ENCODE data around the gene SLC25A10.

The SLC25A10 gene

DNA sequence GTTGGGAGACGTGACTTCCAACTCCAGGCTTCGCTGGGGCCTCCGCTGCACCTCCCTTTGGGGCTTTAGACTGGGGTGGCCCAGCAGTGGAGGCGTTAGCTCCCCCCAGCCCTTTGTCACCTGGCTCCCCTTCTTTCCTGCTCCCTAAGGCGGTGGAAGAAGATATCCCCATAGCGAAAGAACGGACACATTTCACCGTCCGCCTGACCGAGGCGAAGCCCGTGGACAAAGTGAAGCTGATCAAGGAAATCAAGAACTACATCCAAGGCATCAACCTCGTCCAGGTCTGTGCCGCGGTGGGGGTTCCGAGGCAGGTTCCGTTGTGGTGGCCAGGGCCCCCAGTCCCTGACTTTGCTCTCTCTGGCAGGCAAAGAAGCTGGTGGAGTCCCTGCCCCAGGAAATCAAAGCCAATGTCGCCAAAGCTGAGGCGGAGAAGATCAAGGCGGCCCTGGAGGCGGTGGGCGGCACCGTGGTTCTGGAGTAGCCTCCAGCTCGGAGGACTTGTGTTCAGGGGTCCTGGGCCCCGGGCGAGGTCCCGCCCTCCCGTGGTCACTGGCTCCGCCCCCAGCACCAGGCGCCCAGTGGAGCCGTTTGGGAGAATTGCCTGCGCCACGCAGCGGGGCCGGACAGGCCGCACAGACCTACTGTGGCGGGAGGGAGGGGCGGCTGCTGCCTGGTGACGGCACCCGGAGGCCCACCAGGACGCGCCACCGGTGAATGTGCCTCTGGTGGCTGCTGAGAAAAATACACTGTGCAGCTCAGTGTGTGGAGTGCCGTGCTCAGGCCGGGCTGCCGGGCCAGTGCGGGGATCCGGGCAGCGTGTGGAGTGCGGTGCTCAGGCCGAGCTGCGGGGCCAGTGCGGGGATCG lies 5.1 kb upstream of the SLC25A10 start:
- no peak for DNase-seq

DNA sequence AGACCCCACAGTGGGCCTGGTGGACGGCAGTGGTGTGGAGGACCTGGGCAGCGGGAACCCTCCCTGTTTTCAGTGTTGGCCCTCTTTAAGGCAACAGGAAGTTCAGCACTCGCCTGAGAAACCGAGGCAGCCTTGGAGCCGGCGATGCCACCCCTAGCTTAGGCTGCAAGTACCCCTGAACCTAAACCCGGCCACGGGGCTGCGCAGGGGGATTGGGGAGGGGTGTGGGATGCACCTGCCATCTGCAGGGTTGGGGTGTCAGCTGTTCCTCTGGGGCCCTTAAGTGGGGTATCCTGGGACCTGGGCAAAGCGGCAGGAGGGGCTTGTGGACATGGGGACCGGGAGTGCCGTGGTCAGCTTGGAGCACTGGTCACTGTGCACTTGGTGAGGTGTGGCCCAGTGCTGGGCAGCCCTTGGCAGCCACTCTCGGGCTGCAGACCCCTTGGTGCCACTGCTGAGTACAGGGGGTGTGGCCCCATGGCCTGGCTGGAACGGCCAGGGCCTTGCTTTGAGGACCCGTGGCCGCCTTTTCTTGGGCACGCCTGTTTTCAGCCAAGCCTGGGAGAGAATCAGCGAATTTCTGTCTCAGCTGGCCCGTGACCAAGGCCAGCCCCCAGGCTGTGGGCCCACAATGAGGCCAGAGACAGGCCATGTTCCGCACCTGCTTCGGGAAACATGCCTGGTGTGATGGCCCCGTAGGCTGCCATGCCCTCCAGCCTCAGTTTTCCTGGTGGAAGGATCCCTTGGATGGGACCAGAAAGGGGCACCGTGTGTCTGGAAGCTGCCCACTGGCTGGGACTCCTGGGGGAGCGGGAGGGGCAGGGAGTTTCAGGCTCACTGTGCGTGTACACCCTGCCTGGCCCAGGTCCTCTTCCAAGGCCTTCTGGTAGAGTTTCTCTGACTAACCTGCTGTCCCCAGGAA lies 4.1 kb upstream of the SLC25A10 start:
- no peak for DNase-seq

DNA sequence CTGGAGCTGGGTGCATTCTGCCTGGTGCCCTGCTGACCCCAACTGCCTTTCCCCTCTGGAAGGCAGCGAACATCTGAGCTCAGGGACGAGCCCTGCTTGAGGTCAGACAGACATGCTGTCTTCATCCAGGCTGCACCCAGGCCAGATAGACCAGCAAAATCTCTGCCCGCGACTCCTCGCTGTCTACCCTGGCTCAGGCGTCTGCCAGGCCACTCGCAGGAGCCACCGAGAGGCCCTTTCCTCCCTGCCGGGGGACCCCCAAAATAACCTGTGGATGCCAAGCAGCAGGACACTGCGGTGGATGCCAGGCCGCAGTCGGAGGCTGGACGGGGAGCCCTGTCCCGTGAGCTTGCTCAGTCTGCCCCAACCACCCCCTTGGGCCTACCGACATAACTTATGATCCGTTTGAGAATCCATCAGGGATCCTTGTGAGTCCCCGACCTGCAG lies 3.3 kb upstream of the SLC25A10 start:
- no peak for DNase-seq

DNA sequence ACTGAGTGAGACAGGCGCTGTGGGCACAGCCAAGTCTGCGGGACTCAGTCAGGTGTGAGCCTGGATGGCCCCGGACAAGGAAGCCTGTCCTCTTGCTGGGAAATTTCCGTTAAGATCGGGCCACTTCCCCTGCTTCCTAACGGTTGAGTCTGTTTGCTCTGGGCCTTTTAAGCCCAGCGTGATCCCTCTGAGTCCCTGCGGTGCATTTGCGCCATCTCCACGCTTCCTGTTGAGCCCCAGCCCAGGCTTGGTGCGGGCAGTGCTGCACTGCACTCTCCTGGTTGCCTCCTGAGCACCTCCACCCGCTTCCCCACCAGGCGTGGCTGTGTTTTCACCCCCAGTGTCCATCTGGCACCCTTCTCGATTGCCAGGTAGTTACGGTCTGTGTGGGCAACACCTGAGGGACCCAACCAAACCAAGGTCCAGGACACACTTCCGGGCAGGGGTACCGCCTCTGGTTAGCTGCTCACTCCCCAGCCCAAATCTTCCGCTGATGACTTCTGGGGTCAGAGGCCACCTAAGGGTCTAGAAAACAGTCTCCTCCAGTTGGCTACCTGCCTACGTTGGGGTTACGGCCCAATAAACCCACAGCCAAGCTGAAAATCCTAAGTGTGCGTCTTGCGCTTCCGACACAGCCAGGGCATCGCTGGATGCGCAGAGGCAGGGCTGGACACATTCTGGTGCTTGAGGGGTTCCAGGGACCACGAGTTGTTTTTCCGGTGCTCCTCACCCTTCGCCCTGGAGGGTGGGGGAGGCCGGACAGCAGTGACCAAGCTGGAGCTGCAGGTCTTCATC lies 1.4 kb upstream of the SLC25A10 start:
- DNase-seq: no peak

DNA sequence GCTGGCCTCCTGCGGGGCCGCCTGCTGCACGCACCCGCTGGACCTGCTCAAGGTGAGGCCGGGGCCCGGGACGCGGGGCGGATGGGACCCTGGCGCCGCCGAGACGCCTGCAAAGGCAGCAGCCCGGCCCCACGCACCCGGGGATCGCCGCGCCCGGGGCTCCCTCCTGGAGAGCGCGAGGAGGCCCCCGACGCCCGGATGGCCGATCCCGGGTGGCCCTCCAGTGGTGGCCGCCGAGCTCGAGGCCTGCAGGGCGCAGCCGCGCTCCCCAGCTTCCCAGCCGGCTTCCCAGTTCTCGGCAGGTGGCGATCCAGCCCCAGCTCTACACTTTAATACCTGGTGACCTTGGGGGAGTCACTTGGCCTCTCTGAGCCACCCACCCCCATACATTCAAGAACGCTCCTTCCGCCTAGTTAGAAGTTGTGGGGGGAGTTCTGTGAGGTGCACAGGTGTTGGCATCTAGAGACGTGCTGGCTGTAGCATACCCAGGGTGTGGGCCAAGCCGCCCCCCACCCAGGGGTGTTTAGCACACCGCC lies 452 bp downstream of the SLC25A10 start:
- no peak for DNase-seq

GRCh38 chr17:81713004-81713555 lies 996 bp downstream of the SLC25A10 start:
- no peak for DNase-seq

DNA sequence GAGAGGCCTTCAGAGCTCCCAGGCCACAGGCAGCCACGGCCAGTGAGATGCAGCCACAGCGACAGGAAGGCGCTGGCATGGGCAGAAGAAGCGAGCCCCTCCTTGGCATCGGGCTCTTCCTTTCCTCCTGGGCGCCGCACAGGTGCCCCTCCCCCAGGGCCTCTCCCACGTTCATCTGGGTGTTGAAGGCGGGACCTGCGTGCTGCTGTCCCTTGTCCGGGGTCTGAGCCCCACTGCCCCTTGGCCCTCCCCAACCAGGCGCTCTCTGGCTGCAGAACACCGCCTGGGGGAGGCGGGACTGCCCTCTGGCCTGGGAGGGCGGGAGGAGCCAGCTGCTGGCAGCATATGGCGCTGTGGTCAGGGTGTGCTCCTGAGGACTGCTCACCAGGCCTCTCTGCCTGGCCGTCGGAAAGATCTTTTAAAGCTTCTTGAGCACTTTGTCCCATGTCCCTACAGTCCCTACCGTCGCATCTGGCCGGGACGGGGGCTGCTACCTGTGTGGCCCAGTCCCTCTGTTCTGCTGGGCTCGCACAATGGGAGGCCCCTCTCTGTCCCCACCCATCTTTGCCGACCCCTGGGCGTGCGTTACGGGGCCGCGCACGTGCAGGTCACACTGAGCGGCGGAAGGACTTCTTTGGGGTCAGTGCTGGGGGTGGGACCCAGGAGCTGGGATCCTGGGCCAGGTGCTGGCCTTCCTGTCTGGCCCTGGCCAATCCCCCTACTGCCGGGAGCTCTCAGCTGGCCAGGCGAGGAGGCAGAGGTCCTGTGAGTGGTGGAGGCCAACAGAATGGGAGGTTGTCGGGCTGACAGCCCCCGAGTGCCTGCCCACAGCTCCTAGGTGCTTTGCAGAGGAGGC lies 1.7 kb downstream of the SLC25A10 start:
- no peak for DNase-seq

DNA sequence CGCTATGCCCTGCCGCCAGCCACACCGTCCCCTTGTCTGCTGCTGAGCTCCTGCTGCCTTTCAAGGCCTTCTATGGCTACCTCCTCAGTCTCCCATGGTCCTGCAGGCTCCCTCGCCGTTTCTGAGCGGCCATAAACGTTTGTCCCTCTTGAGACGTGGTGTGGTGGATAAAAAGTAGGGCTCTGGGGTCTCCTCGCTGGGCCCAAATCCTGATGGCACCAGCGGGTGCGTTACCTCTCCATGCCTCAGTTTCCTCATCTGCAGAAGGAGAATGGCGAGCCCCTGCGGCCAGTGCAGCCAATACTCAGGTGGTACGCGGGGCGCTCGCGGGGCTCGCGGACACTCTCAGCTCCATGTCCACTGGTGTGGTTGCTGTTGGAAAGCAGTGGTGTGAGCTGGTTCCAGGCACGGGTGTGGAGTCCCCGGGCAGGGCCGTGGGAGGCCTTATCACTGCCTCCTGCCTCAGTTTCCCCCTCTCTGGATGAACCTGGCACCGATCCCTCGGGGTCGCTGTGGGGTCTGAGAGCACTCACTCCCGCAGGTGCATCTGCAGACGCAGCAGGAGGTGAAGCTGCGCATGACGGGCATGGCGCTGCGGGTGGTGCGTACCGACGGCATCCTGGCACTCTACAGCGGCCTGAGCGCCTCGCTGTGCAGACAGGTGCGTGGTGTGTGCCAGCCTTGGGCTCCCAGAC lies 2.5 kb downstream of the SLC25A10 start:
- no peak for DNase-seq

GRCh38 chr17:81715107-81715871 lies 3.2 kb downstream of the SLC25A10 start:
- DNase-seq: no peak

DNA sequence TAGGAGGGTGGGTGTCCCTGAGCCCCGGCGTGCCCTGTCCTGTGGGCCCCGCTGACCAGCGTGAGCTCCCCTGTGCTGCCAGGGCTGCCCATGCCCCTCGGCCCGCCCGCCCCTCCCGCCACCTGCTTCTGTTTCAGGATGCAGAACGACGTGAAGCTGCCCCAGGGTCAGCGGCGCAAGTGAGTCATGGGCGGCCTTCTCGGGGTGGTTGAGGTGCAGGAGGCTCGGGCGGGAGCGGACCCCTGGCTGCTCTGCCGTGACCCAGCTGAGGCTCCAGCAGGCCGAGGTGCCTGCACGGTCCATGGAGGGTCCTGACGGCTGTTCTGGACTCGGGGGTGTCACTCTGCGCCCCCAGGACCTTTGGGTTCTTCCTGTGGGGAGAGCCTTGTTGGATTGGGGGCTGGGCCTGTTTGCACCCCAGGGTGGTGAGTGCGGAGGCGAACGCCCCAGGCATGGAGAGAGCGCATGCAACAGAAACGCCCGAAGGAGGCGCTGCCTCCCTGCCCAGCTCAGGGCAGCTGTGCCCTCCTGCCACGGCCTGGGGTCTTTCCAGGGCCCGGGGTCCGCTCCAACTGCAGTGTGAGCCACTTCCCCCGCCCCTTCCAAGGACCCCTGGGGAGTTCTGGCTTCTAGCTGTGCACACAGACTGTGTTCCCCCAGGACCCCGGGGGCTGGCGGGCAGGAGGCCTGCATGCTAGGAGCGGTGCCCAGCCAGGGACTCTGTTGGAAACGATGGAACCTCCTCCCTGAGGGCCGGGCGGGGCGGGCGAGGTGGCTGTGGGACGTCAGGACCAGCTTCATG lies 4.0 kb downstream of the SLC25A10 start:
- no peak for DNase-seq

DNA sequence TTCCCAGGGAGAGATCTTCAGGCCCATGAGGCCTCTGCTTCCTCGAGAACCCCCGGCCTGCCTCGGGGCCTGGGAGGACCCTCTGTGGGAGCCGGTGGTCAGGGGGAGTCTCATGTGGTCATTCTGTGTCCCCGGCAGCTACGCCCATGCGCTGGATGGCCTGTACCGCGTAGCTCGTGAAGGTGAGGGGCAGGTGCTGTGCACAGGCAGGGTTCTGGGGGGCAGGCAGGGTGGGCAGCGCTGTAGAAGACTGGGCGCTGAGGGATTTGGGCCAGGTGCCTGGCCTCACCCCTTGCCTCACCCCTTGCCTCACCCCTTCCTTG lies 4.6 kb downstream of the SLC25A10 start:
- no peak for DNase-seq

DNA sequence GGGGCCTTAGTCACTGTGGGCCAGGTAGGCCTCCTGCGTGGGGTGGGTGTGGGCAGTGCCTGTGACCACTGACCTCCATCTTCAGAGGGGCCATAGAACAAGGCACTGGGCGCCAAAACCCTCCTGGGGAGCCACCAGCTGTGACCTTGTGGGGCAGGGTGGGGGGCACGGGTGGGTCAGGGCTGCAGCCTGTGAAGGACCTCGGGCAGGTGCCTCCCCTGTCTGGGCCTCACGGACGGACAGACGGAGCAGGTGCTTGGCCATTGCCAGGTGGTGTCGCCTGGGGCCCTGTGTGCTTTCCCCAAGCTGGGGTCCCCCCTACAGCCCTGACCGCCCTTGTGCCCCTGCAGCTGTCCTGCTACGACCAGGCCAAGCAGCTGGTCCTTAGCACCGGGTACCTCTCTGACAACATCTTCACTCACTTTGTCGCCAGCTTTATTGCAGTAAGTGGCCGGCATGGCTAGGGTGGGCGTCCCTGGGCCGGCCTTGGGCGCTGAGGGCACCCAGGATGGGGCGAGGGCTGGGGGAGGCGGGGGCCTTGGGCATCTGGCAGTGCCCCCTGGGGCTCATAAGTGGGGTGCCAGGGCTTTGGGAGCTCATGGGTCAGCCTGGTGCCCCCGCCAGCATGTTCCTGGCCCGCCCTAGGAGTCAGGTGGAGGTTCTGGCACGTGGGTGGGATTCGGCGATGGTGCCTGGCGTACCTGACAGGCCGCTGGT lies 5.1 kb downstream of the SLC25A10 start:
- DNase-seq: no peak

GRCh38 chr17:81717766-81718089 lies 5.6 kb downstream of the SLC25A10 start:
- DNase-seq: no peak

- DNase-seq: no peak
Observed at GRCh38 chr17:81719410-81720266, 7.6 kb downstream of the SLC25A10 start.

GRCh38 chr17:81720267-81721071 lies 8.4 kb downstream of the SLC25A10 start:
- no peak for DNase-seq

GRCh38 chr17:81722184-81723120 lies 10.4 kb downstream of the SLC25A10 start:
- DNase-seq: no peak
